Measurements from ENCODE around the gene DMAC2L. TPM values are rescaled to one million over a fixed set of nuclear protein-coding genes. Genes with fewer than 3 reads are reported as not detected.

DMAC2L gene
- total and polyA plus RNA-seq, 10 of the 15 experiments (the other 5 are each of a cell fraction or from before 2014, with no cell fraction given) = 9.5 to 76.3 (median 28.2) TPM

GRCh38 chr14:50265029-50265428 is 47.1 kb upstream of the DMAC2L start:
- Histone ChIP-seq H3K27me3 (replicated peaks in 1 of 2; ENCODE audit: control insufficient read depth in 2 of 2, insufficient read depth in 2 of 2, low read length in 1 of 2) (no peaks in the 10 kb centered on the region), H3K27ac (ENCODE audit: control insufficient read depth, insufficient read depth) (no peak overlapping the region), H3K36me3 (ENCODE audit: control insufficient read depth in 2 of 2, insufficient read depth in 2 of 2, low read length in 1 of 2) (no peaks in the 10 kb centered on the region), H3K4me3 (no peak overlapping the region), H2AFZ (ENCODE audit: control insufficient read depth, low read depth, low read length) (no peak overlapping the region), H3K4me1 (ENCODE audit: control insufficient read depth, insufficient read depth, low read length) (no peaks in the 10 kb centered on the region), H4K20me1 (ENCODE audit: control insufficient read depth, insufficient read depth) (no peaks in the 10 kb centered on the region), H3K79me2 (ENCODE audit: control insufficient read depth, insufficient read depth, low read length) (no peaks in the 10 kb centered on the region), H3K9me3 (replicated peaks; ENCODE audit: control insufficient read depth, insufficient read depth, low read length) (no peaks in the 10 kb centered on the region), H3K4me2 (ENCODE audit: control insufficient read depth, insufficient read depth) (no peak overlapping the region), H3K9ac (ENCODE audit: control insufficient read depth, insufficient read depth, low read length) (no peak overlapping the region)
- ChIA-PET RAD21 (ENCODE audit: unreplicated experiment) (no interaction called here), POLR2A (no interaction called here), SMC1A (ENCODE audit: uncharacterized antibody, unreplicated experiment) (no interaction called here), CTCF (no interaction called here)
- in situ Hi-C loops (cut with MboI) = no loop called here
- no peak for FAIRE-seq
- no peak for TF ChIP-seq ZNF207 (IDR thresholded peaks at IDR 0.05; ENCODE audit: borderline replicate concordance)
- TF ChIP-seq JUND (IDR thresholded peaks at IDR 0.05; ENCODE audit: low read depth, low read length) = no peak
- TF ChIP-seq EZH2 (IDR thresholded peaks at IDR 0.05; ENCODE audit: borderline replicate concordance, control insufficient read depth, low read depth, low read length) = no peak
- TF ChIP-seq, protein P1, sequence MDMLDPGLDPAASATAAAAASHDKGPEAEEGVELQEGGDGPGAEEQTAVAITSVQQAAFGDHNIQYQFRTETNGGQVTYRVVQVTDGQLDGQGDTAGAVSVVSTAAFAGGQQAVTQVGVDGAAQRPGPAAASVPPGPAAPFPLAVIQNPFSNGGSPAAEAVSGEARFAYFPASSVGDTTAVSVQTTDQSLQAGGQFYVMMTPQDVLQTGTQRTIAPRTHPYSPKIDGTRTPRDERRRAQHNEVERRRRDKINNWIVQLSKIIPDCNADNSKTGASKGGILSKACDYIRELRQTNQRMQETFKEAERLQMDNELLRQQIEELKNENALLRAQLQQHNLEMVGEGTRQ (IDR thresholded peaks at IDR 0.05; ENCODE audit: borderline replicate concordance, low read depth, low read length) = no peak
- no peak for TF ChIP-seq EP300 (IDR thresholded peaks at IDR 0.05; ENCODE audit: borderline replicate concordance in 1 of 2, control insufficient read depth in 1 of 2, low read depth in 2 of 2, low read length in 2 of 2)
- TF ChIP-seq ETV6 (conservative IDR thresholded peaks at IDR 0.05 in 1 of 2, IDR thresholded peaks at IDR 0.05 in 1 of 2; ENCODE audit: borderline replicate concordance in 1 of 2, low read depth in 1 of 2) = no peak
- no peak for TF ChIP-seq SMARCA5 (IDR thresholded peaks at IDR 0.05)
- no peak for TF ChIP-seq ZBTB11 (CRISPR knock-in tag; IDR thresholded peaks at IDR 0.05)
- intact Hi-C loops (cut with micrococcal nuclease; ENCODE audit: unreplicated experiment) = no loop called here
- no peak for ATAC-seq
- DNase-seq (ENCODE audit: low read depth, low spot score) = no peak
- no TSS peak for BruUV-seq (replicated peaks)
